HG03064 (cell line): Measurements from ENCODE around the gene SEPSECS.

Source experiments
- ATAC-seq: cut with Tn5 transposase; IDR thresholded peaks from one replicate; pipeline ENCODE4 v1.9.1; 2021; ENCODE audit warnings: low read depth; ENCODE audit not compliant: unreplicated experiment

The SEPSECS gene

DNA sequence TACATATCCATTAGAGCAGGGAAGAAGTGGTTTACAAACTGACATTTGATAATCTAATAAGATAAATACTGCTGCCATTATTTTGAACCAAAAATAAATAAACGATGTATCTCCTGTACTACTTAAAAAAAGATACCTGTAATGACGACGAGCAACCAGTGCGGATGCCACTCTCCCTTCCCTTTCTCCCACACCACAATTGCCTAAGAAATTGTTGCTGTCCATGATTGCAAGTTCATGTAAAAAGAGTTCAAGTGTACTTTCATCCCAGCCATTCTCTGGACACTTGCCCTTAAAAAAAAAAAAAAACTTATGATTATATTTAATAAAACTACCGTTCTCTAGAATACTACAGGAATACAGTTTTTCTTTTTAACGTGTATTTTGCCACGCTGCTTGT is 1.4 kb downstream of the SEPSECS start:
- no peak for ATAC-seq

DNA sequence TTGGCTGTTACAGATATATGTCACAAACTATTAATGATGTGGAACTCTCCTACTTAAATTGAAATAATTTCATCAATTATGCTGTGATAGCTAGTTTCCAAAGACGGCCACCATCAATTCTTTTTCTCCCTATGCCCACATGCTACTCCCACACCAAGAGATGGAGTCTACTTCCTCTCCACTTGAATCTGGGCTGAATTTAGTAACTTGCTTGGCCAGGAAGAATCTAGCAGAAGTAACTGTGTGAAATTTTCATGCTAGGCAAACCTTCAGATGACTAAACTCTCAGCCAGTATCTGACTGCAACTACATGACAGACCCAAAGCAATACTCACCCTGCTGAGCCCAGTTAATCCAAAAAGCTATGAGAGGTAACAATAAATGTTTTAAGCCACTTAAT is 3.2 kb downstream of the SEPSECS start:
- no peak for ATAC-seq

DNA sequence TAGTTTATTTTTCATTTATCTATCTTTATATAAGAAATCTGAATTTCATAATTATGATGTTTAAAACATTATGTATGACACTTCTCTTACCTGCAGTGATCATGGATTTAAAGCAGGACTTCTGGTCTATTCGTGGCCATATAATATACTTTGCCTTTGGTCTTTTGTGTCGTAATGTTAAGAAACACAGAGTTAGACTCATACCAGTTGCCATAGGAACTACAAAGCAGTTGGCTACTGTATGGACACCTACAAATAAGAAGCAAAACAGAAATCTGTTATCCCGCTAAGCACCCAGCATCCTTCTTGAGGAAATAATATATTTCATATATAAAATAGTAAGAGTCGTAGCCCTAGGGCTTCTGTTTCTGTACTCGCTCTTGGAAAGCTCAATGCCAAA is 4.3 kb downstream of the SEPSECS start:
- ATAC-seq = no peak

DNA sequence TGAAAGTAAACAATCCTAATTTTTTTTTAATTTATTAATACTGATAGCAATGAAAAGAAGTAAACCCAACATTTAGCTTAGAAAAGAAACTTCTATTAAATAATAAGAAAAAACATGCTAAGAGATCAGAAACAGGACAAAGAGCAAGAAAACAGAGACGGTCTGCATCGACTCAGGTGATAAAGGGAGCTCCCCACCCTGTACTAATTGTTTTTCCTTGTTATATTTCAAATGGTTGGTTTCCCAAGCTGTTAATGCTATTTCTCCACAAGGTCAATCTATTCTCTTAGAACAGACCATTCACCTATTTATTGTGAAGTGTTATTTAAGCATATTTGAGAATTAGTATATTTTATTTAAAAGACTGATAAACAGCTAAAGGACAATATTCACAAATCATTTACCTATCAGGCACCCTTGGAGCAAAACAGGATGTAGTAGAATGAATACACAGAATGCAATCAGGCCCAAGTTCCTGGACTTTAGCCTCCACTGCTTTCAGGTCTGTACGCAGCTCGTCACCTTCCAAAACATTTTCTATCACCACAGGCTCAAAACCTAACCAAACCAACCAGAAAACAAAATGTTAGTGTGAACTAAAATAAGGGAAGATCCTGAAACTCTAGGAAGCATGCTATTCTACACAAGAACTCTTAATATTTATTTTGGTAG is 5.5 kb downstream of the SEPSECS start:
- ATAC-seq = no peak

DNA sequence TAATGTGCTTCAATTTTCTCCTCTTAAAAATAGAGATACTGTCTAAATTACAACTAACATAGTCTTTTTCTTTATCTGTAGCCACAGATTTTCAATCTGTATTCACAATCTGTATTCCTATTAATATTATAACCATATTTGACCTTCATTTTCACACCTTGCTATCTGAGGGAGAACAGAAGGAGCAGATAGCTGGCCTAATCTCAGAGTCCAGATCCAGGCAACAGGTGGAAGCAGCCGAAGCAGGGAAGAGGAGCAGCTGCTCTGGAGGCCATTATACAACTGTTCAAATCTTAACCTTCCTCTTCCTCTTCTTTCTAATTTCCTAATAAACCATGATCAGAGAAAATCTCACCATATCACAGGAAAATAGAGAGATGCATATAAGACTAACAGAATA is 14.2 kb downstream of the SEPSECS start:
- ATAC-seq = no peak

DNA sequence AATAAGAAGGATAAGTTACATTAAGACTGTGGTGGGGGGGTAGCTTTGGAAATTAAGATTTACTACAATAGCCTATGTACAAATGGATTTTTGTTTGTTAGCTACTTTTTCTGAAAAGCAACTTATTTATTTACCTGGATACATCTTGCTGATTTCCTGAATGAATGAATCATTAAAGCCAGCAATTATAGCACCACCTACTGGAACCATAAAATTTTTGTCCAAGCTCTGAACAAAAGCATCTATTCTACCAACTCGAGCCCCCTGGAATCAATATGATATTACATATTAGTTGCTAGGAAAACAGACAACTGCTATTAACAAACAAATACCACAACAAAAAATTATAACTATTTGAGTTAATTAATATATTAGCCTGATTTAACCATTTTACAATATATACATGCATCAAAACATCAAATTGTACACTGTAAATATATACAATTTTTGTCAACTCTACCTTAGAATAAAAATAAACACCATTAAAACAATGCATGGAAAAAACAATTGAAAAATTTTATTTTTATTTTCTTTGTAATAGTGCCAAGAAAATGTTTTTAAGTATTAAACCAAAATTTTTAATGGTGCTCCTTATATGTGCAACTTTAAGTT is 15.3 kb downstream of the SEPSECS start:
- no peak for ATAC-seq

DNA sequence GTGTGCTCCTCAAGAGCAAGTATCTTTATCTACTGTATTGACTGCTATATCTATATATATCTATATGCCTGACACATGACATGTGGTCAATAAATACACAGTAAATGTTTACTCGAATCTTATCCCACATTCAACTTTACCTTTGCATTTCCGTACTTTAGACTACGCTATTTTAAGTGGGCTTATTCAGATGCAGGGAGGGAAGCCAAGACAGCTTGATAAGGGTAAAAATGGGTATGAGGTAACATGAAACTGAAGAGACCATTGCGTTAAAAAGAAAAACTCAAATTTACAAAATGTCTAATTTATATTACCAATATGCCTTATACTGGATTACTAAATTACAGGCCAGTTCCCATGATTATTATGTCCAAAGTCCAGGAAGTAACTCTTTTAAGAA is 17.8 kb downstream of the SEPSECS start:
- ATAC-seq = no peak

DNA sequence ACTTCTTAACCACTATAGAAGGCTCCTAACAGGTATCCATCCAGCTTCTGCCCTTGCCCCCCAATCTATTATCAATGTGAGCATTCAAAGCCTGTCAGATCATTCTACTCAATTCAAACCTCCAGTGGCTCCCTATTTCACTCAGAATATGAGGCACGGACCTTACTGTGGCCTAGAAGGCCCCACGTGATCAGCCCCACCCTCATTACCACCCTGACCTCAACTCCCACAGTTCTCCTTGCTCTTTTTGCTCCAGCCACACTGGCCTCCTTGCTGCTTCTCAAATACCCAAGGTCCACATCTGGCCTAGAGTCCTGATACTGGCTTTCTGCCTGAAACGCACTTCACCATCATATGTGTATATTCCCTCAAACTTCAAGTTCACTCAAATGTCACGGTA is 18.7 kb downstream of the SEPSECS start:
- no peak for ATAC-seq

DNA sequence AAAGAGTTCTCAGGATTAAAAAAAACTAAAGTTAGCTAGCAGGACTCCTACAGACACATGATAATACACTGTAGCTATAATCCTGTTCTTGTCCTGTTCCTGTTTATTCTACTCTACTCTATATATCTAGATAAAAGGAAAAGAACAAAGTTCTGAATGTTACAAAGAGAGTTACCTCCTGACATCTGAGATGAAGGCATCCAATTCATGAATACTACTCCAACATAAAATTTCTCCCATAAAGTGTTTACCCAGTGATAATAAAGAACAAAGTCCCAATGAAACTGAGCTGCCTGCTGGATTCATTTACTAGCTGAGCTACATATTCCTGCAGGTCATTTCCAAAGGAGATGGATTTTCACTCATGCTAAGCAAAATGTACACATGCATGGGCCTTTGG is 27.1 kb downstream of the SEPSECS start:
- no peak for ATAC-seq

DNA sequence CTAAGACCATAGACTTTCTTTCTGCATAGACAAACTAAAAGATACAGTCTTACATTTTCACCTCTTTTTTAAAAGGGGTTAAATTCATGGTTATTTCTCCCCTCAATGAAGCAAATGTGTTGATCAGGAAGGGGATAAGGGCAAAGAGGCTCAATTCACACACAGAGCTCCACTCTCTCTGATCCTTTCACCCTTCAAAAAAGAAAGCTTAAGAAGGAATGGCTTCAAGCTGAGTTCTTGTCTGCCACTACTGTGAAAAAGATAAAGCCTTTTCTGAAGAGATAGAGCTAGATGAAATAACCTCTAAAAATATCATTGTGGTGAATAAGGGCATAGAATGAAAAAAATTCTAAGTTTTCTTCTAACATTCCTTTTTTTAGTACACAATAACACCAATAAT is 28.3 kb downstream of the SEPSECS start:
- no peak for ATAC-seq

DNA sequence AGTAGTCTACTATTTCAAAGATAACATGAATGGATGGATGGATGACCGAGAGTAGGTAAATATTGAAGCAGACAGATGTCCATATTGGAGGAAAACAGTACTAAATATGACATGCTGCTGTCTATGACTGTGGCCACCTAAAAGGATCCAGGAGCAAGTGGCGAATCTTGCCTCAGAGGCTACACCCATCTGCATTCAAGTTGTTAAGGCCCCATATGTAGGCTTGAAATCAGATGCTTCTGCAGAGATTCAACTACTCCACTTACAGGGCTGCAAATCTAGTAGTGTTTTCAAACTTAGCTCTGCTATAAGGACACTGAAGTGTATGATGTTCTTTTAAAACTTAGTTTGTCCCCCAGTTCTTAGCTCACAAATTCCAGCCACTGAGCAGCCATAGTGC is 28.9 kb downstream of the SEPSECS start:
- ATAC-seq = no peak

DNA sequence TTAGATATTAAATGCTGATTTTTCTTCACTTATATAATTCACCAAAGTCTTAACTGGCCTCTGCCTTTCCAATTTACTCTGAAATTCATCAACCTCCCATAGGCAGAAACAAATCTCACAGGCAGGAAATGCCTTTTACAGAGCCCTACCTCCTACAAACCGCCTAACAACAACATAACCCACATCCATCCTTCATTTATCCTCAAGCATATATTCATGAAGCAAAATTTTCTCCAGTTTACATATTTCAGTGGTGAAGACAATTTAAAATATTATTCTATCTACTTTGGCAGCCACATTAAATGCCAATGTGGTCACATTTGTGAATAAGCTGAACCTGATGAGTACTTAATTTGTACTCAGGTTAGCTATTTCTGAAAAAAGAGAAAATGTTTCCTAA is 30.3 kb downstream of the SEPSECS start:
- ATAC-seq = no peak

DNA sequence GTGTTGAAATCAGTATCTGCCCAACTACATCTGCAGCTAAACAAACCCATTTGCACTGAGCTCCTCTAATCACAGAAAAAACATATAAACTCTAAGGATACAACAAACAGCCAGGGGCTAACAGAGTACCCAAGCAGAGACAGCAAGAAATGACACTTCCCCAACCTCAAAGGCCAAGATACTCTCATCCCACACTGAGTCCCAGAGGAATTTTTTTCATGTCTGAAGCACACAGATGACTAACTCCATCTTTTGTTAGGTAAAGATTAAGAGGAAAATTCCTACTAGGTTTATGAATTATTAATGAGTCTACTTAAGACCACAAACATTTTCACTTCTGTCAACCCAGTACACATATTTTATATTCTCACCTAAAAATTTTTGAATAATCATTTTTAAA is 31.6 kb downstream of the SEPSECS start:
- ATAC-seq = no peak

DNA sequence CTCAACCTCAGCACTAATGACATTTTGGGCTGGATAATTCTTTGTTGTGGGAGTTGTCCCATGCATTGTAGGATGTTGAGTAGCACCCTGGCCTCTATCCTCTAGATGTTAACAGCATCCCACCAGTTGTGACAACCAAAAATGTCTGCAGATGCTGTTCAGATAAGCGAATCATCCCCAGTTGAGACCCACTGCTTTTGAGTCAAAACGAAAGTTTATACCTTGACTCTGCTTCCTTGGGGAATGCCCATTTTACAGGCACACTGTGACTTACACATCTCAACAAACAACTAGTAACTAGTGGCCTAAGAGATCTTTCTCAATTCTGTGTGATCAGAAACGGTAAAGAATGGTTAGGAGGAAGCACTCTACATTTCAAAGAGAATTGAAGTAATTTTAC is 37.0 kb downstream of the SEPSECS start:
- peak; percentile 97 for ATAC-seq

DNA sequence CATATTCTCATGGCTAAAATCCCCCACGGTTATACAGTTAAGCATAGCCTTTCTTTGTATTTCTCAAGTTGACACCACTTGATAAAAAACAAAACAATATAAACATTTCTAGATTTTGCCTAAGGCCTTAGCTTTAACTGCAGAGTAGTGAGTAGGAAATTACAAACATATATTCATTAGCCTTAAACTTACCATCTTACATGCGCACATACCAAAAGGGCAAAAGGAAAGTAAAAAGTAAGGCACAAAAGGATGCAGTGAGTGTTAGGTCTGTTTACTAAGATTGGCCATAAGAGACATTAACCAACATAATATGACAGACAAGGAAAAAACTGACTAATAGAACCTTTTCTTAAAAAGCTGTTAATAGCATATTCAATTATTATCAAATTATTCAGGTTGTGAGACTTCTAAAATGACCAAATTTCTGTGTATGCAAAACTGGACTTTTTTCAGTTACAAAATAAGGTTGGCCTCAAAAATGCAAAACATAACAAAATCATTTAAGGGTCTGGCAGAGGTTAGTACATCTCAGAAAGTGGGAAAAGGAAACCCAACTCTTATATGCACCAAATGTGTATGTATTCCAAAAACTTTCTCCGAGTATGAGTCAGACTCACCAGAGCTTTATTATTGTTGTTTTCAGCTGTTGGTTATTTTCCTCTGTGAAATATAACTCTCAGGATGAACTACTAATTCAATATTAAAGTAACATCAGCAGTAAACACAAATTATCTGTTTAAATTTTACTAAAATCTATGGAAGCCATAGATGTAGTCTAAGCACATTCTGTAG is 39.9 kb downstream of the SEPSECS start:
- ATAC-seq = no peak

DNA sequence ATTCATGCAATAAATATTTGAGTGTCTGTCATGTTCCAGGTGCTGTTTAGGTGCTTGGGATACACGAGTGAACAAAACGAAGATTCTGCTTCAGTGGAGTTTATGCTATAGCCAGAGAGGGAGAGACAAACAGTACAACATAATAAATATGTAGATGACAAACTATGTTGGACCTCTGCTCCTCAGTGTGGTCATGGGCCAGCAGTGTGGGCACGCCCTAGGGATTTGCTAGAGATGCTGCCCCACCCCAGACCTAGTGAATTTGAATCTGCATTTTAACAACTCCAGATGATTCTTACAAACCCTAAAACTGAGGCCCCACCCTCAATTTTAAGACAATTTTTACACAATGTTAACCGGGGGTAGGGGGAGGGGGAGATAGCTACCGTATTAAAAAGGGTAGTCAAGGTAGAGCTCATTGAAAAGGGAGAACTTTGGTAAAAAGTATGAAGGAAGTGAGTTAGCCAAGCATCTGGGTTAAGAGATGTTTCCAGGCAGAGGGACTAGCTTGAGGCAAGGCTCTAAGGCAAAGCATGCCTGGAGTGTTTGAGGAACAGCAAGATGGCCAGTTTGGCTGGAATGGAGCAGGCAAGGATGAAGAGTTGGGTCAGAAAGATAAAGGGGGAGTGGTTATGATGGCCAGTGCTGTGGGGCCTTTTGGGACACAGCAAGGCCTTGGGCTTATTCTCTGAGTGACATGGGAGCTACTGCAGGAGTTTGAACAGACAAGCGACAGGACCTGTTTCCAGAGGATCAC is 42.4 kb downstream of the SEPSECS start:
- ATAC-seq = no peak

DNA sequence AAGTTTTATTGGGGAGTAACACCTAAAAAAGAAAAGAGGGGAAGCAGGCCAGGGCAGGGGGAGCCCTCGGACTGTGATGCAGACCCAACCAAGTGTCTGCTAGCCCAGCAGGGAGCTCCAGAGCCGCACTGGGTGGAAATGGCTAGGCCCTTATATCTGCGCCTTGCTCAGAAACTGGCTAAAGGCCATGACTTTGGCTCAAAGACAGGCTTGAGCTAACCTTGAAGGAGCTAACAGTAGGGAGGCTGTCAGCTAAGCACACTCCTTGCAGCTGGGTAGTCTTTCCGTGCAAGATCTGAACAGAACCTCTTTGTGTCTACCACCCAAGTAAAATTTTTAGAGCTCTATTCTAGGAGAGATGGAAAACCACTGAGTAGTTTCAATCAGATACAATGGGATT is 43.0 kb downstream of the SEPSECS start:
- no peak for ATAC-seq

DNA sequence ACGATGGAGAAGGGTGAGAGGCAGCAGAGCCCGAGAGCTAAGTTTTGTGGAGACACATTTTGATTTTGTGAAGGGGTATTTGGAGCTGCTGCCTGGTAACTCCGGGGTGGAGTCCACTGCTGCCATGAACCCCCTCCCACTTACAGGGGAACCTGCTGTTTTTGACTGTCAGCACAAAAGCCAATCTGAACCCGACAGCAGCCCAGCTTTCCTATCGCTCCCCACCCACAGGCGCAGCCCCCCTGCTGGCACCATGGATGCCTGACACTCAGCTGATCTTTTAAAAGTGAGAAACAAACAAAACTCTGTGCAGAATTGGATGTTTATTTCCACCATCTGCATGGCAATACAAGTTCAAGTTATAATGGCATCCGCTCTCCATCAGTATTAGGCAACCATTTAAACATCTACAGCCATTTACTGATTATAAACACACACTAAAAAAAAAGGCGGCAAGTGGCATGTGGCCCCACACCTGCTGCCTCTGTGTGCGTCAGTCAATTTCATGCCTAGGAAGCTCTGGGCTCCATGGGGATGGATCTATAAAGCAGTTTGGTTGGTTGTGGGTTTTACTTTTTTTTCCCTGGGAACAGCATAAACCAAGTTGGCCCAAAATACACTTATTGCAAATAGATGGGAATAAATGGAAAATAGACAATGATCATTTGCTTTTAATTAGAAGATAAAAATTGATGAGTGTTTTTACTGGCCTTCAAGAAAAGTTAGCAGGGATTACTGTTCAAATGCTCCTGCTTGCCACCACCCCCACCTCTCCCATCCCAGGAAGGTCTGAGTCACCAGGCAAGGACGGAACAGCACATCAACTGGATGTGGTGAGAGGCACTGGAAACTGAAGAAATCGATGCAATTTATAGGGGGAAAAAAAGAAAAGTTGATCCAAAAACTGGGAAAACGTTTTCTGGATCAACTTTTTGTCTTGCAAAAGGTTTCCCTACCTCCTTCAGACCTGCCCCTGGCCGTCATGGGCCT is 46.0 kb downstream of the SEPSECS start:
- no peak for ATAC-seq

DNA sequence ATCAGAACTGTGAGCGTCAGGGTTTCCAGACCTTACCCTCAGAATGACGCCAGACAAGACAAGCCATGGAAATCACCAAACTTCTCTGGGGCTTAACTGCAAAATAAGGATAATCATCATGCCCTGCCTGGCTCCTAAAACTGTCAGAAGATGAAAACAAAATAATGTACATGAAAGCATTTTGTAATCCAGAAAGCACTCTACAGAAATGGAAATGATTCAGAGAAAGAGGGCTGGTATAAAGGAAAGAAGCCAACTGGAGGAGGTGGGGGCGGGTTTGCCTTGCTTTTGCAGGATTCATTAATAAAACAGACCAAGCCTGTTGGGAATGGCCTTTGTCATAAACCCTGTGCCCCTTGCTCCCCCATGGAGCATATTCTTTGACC is 47.3 kb downstream of the SEPSECS start:
- ATAC-seq = no peak

DNA sequence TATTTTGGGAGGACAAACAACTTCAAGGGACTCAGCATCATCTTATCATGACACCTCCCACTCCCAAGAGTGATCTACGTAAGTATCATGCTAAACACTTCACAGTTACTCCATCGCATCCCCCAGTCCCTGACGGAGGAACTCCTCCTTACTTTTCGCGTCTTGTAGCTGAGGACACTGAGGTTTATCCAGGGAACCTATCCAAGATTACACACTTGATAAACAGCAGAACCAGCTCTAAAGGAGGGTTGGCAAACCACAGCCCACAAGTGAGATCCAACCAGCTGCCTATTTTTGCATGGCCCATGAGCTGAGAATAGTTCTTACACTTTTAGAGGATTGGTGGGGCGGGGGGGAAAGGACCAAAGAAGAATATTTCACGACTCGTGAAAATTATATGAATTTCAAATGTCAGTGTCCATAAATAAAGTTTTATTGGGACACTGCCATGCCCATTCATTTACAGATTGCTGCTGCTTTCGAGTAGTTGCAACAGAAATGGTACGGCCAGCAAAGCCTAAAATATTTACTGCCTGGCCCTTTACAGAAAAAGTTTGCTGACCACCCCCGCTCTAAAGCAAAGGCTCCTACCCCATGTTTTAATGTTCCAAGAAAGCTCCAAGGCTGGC is 47.8 kb downstream of the SEPSECS start:
- no peak for ATAC-seq
